ENCODE results near the gene USP35.

DNA sequence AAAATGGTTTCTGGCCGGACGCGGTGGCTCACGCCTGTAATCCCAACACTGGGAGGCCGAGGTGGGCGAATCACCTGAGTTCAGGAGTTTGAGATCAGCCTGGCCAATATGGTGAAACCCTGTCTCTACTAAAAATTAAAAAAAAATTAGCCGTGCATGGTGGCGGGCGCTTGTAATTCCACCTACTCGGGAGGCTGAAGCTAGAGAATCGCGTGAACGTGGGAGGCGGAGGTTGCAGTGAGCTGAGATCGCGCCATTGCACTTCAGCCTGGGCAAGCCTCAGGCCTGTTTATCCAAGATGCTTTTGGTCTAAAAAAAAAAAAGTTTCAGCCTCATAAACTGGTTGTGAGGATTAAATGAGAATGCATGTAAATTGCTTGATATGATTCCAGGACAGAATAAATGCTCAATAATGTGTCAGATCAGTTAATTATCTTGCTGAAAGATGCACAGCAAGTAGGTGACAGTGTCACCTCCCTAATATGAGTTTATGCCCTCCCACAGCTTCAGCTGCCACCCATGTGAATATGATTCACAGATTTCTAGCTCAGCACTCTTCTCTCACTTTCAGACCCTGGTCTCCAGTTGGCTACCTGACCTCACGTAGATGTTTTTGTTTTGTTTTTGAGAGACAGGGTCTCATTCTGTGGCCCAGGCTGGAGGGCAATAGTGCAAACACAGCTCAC, 48.2 kb upstream of the USP35 start:
- TF ChIP-seq, protein P1, sequence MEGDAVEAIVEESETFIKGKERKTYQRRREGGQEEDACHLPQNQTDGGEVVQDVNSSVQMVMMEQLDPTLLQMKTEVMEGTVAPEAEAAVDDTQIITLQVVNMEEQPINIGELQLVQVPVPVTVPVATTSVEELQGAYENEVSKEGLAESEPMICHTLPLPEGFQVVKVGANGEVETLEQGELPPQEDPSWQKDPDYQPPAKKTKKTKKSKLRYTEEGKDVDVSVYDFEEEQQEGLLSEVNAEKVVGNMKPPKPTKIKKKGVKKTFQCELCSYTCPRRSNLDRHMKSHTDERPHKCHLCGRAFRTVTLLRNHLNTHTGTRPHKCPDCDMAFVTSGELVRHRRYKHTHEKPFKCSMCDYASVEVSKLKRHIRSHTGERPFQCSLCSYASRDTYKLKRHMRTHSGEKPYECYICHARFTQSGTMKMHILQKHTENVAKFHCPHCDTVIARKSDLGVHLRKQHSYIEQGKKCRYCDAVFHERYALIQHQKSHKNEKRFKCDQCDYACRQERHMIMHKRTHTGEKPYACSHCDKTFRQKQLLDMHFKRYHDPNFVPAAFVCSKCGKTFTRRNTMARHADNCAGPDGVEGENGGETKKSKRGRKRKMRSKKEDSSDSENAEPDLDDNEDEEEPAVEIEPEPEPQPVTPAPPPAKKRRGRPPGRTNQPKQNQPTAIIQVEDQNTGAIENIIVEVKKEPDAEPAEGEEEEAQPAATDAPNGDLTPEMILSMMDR (IDR thresholded peaks at IDR 0.05), result no peak
- TF ChIP-seq POLR2A (IDR thresholded peaks at IDR 0.05), result no peak
